Activated T-cell treated with anti-CD3 and anti-CD28 coated beads for 1 hour (primary cell): ENCODE data around the gene SCYGR2.

ENCODE experiments used
- DNase-seq: peaks from one replicate; pipeline ENCODE4 v3.0.0-alpha.2; 2020; ENCODE audit warnings: low read depth

The SCYGR2 gene

DNA sequence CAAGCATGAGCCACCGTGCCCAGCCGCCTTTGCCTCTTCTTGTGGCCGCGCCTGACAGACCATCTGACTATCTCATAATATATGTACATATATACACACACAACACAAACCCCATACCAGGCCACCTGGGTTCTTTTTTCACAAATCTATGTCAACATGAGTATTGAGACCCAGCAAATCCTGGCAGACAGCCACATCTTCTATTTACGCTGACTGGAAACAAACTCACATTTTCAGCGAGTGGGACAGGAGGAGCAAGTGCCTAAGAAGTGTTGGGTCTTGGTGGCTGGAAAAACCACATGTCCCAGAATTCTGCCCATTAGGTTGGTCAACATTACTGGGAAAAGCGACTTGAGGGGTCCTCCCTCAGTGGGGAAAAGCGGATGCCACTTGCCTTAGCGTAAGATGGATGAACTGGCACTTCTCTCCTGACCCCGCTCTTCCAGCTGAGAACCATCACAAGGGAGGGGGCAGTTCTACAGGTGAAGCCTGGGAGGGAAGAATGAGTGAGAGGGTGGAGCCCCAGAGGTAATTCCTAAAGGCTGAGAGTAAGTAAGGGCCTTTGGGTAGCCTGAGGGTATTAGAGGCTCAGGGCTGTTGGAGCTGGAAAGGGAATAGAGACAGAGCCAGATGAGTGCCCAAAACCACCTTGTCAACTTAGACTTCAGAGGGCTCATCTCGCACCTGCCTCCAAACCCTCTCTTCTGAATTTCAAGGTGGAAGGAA lies 14.0 kb downstream of the SCYGR2 start:
- no peak for DNase-seq

DNA sequence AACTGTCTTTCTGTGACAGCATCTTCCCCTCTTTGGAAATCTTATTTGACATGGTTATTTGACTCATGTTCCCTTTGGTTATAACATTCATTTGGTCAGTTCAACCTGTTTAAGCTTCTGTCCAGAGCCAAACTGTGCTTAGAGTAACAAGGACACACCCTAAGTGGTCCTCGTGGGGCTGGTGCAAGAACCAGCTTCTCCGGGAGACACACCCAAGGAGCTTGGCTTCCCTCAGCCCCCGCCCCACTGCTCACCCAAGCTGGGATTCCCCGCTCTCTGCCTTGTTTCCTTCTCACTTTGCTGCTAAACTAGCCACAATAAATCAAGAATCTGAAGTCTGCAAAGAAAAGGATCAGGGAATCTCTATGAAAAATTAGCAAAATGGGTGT lies 14.6 kb downstream of the SCYGR2 start:
- no peak for DNase-seq

DNA sequence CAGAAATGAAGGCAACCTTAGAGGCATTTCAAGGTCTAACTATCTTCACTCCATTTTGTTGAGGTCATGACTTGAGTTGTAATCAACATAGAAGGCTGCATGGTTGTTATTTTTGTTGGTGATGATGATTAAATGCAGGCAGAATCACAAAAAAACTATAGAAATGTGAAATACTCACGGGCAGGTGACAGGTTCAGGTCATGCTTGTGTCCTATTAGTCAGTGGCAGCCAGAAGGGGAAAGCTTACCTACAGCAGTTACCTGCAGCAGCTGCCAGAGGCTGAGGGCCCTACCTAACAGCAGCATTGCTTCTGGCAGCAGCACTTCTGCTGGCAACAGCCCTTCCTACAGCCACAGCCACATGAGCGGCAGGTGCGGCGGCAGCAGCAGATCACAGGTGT lies 15.6 kb downstream of the SCYGR2 start:
- no peak for DNase-seq

DNA sequence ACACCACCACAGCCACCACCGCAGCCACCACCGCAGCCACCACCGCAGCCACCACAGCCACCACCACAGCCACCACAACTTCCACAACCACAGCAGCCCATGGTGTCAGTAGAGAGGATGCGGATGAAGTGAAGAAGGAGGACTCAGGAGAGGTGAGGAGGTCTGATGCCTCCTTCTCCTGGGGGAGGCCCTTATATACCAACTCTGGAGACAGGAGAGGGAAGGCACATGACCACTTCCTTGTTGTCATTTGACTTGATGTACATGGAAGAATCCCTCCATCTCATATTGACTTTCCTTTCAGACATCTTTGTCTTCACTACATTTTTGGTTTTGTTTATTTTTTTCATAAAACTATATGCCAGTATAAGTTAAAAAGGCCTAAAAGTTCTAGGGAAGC lies 16.0 kb downstream of the SCYGR2 start, which contains the start of gene SCYGR3:
TSS of gene SCYGR3 (minus strand) at position 101 of the 400 bp plus-strand sequence. CDS start at position 101, 0 bp downstream.
- no peak for DNase-seq

DNA sequence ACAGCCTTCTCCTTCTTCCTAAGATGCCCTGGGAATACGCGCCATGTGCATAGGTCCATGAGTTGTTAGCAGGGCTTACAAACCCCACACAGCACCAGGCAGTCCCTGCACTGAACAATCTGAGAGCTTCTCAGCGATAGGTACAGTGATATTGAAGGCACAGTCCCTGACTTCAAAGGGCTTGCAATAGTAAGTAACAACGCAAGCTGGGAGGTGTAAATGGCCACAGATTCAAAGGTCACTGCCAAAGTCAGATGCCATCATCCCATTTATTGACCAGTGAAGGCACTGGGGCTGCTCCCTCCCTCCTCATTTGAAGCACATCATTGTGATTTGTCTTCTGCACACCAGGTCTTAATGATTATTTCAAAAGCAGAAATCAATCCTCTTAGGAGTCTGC lies 16.5 kb downstream of the SCYGR2 start:
- no peak for DNase-seq

DNA sequence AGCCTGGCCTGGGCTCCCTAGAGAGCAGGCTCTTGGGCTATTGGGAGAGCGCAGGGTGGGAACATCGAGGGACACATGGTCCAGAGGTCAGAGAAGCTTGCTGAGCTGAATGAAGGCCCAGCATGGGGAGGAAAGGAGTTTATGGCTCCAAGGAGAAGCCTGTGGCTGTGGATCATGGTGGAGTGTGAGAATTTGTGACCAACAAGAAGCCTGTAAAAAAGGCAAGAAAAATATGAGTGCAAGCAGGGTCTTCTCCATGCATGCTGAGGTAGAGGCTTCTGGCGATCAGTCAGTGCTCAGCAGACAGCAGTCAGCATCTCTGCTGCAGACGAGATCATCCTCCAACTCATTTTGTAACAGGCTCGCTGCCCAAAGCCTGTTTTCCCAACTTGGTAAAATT lies 17.2 kb downstream of the SCYGR2 start:
- no peak for DNase-seq

DNA sequence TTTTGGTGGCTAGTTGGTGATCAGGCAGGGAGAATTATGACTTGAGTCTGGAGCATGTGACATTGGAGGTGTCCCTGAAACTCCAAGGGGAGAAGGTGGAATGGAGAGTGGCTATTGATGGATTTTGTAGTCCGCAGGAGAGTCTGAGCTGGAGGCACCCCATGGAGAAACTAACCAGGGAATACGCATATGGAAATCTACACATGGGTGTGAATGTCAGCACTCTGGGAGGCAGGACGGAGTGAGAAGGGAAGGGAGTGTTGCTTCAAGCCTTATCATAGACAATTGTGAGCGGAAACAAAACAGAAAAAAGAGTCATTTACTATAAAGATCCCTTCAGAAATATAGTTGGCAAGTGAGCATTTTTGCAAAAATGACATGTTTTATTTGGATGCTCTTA lies 17.9 kb downstream of the SCYGR2 start:
- DNase-seq, result no peak

DNA sequence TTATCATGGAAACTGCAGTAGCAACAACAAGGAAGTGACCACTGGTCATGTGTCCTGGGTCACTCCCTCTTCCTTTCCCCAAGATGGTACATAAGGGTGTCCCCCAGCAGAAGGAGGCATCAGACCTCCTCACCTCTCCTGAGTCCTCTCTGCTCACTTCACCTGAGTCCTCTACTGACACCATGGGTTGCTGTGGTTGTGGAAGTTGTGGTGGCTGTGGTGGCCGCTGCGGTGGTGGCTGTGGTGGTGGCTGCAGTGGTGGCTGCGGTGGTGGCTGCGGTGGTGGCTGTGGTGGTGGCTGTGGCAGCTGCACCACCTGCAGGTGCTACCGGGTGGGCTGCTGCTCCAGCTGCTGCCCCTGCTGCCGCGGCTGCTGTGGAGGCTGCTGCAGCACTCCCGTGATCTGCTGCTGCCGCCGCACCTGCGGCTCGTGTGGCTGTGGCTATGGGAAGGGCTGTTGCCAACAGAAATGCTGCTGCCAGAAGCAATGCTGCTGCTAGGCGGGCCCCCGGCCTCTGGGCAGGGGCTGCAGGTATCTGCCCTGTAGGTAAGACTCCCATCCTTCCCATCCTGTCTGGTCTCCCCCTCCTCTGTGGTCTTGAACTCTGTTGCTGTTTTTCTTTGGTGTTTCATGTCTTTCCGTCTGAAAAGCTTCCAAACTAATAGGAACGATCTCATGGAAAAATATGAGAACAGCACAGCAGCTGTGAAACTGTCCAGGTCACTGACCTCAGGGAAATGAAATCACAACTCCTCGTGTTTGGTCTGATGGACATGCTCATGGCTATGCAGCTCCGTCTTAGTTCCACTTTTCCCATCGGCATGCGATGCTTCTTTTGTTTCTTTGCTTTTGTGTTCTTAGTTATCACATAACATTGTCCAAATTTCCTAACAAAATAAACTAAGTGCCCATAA lies 18.9 kb downstream of the SCYGR2 start, which contains the start of gene SCYGR4:
TSS of gene SCYGR4 (plus strand) at position 183 of the 915 bp plus-strand sequence. CDS start at position 183, 0 bp downstream.
- no peak for DNase-seq

DNA sequence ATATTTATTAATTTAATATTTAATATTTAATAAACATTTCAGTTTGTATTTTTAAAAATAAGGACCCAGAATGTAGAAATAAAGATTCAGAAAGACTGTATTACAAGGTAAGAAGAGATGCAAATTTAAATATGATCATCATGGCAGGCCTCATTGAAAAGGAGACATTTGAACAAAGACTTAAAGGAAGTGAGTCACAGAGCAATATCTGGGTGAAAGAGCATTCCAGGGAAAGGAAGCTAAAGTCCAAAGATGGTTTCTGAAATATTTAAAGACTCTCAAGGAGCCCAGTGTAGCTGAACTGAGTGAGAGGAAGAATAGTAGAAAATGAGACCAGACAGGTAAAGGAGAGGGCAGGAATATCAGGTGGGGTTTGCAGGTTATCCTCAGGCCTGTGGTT lies 24.5 kb downstream of the SCYGR2 start:
- DNase-seq, result no peak

DNA sequence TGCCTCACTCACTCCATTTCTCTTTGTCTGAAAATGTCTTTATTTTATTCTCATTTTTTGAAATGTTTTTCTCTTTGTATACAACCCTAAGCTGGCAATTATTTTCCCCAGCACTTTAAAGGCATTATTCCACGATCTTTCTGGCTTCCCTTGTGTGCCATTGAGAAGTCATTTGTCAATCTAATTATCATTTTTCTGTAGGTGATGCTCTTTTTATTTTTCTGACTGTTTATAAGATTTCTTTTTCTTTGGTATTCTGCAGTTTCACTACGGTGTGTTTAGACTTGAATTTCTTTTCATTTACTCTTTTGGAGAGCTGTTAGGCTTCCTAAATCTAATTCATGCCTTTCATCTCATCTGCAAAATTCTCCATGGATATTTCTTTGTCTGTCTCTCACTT lies 26.7 kb downstream of the SCYGR2 start:
- no peak for DNase-seq

DNA sequence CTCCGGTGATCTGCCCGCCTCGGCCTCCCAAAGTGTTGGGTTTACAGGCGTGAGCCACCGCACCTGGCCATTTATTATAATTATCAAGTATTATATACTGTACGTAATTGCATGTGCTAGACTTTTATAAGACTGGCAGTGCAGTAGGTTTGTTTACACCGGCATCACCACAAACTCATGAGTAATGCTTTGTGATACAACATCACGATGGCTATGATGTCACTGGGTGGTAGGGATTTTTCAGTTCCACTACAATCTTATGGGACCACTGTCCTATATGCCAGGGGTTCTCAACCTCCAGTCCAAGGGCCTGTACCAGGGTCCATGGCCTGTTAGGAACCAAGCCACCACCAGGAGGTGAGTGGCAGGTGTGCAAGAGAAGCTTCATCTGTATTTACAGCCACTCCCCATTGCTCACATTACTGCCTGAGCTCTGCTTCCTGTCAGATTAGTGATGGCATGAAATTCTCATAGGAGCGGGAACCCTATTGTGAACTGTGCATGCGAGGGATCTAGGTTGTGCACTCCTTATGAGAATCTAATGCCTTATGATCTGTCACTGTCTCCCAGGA lies 28.0 kb downstream of the SCYGR2 start:
- DNase-seq, result no peak

DNA sequence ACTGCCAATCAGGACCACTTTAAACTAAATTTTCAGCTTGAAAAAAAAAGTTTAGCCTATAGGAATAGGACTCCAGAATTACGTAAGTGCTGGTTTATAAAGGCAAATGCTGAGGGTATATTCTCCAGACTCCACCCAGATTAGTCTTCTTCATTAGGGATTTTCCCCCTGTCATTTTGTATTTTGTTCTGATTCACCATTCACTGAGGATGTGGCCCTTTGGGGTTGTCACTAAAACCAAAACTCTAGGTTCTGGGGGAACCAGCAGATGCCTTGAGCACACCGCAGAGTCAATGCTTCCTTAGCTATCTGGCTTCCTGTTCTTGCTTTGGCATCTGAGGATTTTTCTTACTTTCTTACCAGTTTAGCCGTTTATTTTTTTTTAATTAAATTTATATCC lies 29.1 kb downstream of the SCYGR2 start:
- DNase-seq, result no peak

DNA sequence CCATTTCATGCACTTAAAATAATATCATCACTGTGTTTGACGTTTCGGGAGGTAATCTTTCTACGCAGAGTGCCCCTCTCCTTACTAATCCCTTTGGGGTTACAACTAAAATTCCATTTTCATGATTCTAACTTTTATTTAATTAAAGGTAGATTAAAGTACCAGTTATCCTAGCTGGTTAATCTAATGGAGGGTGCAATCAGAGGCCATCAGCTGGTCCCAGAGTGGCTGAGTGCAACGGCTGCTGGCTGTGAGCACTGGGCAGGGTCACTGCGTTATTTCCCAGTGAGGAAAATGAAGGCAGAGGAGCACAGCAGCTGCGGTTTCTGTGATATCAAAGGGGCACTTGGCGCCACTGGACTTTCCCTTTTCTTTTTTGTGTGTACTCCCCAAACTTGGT lies 30.7 kb downstream of the SCYGR2 start:
- DNase-seq, result no peak

DNA sequence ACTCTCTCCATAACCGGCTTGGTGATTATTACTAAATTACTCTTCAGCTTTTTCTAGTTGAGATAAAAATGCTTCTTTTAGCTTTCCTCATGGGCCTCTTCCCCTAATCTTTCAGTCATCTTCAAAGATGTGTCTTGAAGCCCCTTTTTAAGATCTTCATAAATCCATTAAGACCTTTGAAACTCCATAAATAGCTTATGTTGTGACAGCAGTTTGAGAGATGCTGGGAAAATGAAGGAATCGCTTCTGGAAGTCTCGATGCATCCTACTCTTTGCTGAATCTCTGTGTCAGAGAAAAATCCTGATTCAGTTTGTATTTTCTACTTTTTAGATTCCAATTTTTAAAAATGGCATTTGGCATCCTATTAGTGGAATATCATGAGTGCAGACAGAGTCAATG lies 31.6 kb downstream of the SCYGR2 start:
- DNase-seq, result no peak

DNA sequence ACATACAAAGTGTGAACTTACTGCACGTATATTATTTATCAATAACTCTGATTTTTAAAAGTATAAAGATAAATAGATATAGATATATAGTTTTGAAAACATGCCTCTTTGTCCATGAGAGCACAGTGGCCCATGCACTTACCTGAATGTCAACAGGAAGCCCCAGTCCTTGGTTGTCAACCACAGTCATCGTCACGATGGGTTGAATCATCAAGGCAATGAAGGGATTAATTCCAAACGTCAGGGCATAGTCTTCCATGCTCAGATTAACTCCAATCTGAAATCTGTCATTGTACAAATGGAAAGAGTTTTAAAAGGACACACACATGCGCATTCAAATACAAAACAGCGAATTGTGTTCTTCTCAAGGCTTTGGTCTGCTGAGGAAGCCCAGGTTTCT lies 34.1 kb downstream of the SCYGR2 start:
- DNase-seq, result no peak

DNA sequence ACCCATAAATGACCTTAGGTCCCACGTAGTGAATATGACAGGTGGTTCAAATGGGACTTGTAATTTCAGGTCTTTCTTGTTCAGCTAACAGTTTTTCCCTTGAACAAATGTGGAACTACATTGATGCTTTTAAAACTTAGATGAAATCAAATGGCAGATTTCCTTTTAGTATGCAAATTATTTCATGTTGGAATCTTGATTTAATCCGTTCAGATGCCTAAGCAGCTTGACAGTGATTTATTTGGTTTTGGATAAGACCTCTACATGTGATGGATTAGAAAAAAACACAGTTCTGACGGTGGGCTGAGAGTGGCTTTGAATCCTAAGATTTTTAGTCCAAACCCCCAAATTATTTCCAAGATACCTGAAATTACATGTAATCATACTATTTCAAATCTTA lies 35.5 kb downstream of the SCYGR2 start:
- no peak for DNase-seq

DNA sequence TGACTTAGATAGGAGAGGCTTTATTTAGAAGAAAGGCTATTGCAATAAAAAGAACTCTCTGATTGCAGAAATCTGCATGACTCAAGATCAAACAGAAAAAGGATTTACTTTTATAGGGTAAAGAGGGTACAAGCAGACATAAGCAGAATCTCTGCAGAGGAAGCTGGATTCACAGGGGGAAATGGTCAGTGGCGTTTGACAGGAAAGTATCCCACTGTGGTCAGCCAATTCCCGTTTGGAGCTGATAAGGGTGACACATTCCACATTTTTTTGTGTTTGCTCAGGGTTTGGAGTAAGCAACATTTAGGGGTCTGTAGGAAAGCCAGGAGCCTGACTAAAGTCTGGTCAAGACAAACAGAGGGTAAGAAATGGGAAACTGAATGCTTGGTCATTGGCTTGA lies 44.0 kb downstream of the SCYGR2 start:
- DNase-seq, result no peak

DNA sequence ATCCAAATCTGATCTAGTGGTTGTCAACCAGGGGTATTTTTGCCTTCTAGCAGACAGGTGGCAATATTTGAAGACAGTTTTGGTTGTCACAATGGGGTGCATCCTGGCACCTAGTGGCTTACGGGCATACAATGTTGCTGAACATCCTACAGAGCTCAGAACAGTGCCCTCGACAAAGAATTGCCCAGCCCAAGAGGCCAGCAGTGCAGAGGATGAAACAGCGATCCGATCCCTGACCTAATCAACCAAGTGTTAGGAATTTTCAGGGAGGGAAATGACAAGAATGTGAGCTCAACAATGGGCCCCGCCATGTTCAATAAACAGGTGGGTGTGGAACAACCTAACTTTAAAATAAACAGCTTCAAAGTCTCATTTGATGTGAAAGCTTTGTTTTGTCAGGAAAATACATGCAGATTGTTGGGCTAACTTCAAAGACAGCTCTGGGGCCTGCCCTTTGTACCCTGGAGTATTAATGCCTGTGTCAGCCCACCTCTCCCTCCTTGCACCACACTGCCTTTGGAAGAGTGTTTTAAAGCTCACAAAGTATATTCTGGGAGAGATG lies 45.4 kb downstream of the SCYGR2 start:
- DNase-seq, result no peak
